Activated naive CD8-positive, alpha-beta T cell treated with anti-CD3 and anti-CD28 coated beads for 36 hours (primary cell): ENCODE results near the gene NBPF1. TPM values are rescaled to one million over a fixed set of nuclear protein-coding genes. Genes with fewer than 3 reads are reported as not detected.
"Not testable (repeated sequence)": the region's sequence is repeated elsewhere in the genome, so short reads cannot be mapped to it uniquely, and the experiment has no call there.

Experiments used
- DNase-seq: peaks from one replicate; pipeline ENCODE4 v3.0.0; 2021
- H3K27ac Mint-ChIP-seq: one replicate; pipeline ENCODE4 v1.8.0; 2022; ENCODE audit warnings: mild to moderate bottlenecking, moderate library complexity, mixed read lengths
- H3K27me3 Mint-ChIP-seq: one replicate; pipeline ENCODE4 v1.8.0; 2022; ENCODE audit warnings: mild to moderate bottlenecking, mixed read lengths
- H3K36me3 Mint-ChIP-seq: one replicate; pipeline ENCODE4 v1.8.0; 2021; ENCODE audit warnings: mild to moderate bottlenecking, mixed read lengths
- H3K4me1 Mint-ChIP-seq: one replicate; pipeline ENCODE4 v1.8.0; 2021; ENCODE audit warnings: mixed read lengths
- H3K4me3 Mint-ChIP-seq: one replicate; pipeline ENCODE4 v1.8.0; 2022; ENCODE audit warnings: mild to moderate bottlenecking, moderate library complexity, mixed read lengths
- H3K9me3 Mint-ChIP-seq: one replicate; pipeline ENCODE4 v1.8.0; 2022; ENCODE audit warnings: mixed read lengths
- total RNA-seq, 2 experiments: library from RNA; stranded (reverse); gene quantifications; one replicate each; pipeline ENCODE4 v1.2.3, GENCODE V29; 2021

Gene NBPF1
- total RNA-seq, 2 experiments from 2014 or later, result 5.5 to 5.6 TPM

DNA sequence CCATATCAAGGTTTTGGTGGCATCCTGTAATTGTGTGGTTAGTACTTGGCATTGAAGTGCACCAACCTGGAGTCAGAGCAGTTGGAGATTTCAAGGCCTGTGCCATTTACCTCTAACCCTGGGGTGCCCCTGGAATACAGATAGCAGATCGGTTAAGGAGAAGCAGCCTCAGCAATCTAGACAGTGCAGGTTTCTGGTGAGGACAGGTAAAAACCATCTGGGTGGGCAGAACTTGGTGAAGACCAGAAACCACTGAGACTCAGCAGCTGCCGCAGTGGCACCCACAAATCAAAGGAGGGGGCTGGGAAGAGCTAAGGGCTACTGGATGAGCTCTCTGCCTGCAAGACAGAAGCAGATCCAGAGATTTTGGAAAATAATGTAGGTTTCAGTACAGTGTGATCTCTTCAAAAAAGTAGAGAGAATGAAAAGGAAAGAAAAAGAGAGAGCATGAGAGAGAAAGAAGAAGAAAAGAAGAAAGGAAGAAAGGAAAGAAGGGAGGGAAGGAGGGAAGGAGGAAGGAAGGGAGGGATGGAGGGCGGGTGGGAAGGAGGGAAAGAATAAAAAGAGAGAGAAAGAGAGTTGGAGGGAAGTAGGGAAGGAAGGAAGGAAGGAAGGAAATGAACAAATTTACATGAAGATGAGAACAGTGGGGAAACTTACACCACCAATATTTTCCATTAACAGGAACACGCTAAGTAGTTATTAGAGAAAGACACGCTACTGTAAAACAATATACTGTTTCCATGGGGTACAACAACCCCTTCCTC lies 6.5 kb downstream of the NBPF1 start:
- DNase-seq, H3K27ac Mint-ChIP-seq, H3K27me3 Mint-ChIP-seq, H3K4me1 Mint-ChIP-seq, H3K9me3 Mint-ChIP-seq, H3K36me3 Mint-ChIP-seq, H3K4me3 Mint-ChIP-seq: not testable (repeated sequence)

DNA sequence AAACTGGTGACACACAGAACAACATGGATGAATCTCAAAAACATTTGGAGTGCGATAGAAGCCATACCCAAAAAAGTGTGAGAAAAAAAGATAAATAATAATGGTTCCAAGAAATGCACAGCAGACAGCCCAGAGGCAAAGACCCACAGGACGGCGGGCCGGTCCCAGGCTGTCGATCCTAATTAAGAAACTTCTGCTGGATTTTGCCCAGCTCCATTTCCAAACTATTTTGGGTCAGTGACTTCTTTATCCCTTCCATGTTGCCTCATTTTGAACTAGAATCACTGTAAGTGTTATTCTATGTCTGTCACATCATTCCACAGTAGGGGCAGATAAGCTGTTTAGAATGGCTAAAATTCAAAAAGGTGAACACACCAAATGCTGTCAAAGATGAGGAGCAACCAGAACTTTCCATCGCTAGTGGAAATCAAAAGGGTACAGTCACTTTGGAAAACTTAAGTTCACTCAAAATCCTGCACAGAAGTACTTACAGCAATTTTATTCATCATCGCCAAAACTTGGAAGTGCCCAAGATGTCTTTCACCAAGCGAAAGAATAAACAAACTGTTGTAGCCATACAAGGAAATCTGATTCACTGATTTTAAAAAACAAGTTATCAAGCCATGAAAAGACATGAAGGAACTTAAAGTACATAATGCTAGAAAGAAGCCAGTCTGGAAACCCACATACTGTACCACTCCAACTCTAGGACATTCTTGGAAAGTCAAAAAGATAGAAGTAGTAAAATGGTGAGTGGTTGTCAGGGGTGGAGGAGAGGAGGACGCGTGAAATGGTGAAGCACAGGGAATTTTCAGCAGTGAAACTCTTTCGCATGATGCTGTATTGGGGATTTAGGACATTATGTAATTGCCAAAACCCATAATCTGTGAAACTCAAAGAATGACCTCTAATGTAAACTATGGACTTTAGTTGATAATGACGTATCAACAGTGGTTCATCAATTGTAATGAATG lies 7.5 kb downstream of the NBPF1 start:
- Mint-ChIP-seq H3K4me3 (no peak overlapping the region), H3K4me1 (no peaks in the 10 kb centered on the region), H3K36me3 (no peaks in the 10 kb centered on the region), H3K9me3 (no peaks in the 10 kb centered on the region), H3K27ac (no peak overlapping the region), H3K27me3 (no peaks in the 10 kb centered on the region)
- DNase-seq, result no peak

DNA sequence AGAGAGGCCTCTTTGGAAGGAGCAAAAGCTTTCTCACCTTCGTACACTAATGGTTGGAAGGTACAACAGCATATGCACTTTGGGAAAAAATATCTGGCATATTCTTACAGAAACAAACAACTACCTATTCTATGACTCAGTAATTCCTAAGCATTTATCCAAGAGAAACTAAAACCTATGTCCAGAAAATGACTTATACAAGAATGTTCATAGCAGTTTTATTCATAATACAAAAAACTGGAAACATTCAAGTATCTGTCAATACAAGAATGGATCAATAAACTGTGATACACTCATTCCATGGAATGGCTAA lies 8.2 kb downstream of the NBPF1 start:
- no peak for DNase-seq
- Mint-ChIP-seq H3K9me3 (no peaks in the 10 kb centered on the region), H3K4me1 (no peaks in the 10 kb centered on the region), H3K27ac (no peak overlapping the region), H3K4me3 (no peak overlapping the region), H3K27me3 (no peaks in the 10 kb centered on the region), H3K36me3 (no peaks in the 10 kb centered on the region)

DNA sequence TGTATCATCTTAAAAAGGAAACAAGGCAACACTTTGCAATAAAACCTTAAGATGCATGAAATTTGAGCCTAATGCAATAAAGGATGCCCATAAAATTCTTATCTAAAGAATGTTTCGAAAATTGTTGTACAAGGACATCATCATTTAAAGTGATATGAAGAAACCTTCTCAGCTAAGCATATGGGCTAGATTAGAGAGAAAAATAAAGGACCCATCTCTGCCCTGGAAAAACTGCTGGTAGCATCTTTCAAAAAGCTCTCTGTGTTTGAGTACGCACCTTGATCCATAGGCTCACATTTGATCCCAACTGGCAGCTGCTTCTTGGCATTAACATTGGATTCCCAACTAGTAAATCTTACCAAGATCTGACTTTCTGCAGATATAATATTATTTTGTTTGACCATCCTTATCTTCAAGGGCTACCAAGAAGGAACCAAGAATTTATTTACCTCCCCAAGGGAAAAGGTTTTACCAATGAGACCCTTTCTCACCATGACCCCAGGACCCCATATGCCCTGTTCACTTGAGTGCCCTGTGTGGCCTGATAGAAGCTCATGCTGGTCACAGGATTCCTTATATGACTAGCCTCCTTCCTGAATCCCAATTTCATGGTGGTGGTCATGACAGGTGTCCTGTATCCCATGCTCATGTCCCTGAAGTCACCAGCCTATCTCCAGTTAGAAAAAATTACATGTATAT lies 8.7 kb downstream of the NBPF1 start:
- H3K27ac Mint-ChIP-seq, DNase-seq, H3K27me3 Mint-ChIP-seq, H3K9me3 Mint-ChIP-seq, H3K36me3 Mint-ChIP-seq, H3K4me3 Mint-ChIP-seq, H3K4me1 Mint-ChIP-seq: not testable (repeated sequence)

DNA sequence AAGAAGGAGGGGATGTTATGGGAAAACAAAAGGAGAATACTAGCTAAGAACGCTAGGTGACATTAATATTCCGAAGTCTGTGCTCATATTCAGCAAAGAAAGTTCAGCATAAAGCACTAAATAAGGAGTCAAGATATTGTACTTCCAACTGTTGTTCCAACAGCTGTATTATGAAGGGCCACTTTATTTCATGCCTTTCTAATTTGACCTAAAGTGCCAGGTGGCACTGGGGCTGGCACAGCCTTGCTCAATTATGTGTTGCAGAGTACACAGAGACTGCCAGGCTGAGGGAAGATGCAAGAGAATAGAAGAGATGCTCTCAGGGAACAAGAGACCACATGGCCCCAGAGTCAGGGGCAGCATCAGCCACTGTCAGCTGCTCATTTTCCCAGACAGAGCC lies 9.7 kb downstream of the NBPF1 start:
- H3K4me1 Mint-ChIP-seq, H3K27me3 Mint-ChIP-seq, H3K4me3 Mint-ChIP-seq, H3K9me3 Mint-ChIP-seq, H3K27ac Mint-ChIP-seq, DNase-seq, H3K36me3 Mint-ChIP-seq: not testable (repeated sequence)

GRCh38 chr1:16602336-16603011 lies 10.9 kb downstream of the NBPF1 start:
- not testable (repeated sequence) for H3K4me3 Mint-ChIP-seq, H3K36me3 Mint-ChIP-seq, H3K27me3 Mint-ChIP-seq, DNase-seq, H3K27ac Mint-ChIP-seq, H3K4me1 Mint-ChIP-seq, H3K9me3 Mint-ChIP-seq

- not testable (repeated sequence) for H3K27ac Mint-ChIP-seq, H3K36me3 Mint-ChIP-seq, H3K4me3 Mint-ChIP-seq, H3K4me1 Mint-ChIP-seq, H3K27me3 Mint-ChIP-seq, H3K9me3 Mint-ChIP-seq, DNase-seq
Measured at GRCh38 chr1:16600855-16601786, 12.2 kb downstream of the NBPF1 start.

- H3K4me3 Mint-ChIP-seq, DNase-seq, H3K4me1 Mint-ChIP-seq, H3K27me3 Mint-ChIP-seq, H3K9me3 Mint-ChIP-seq, H3K27ac Mint-ChIP-seq, H3K36me3 Mint-ChIP-seq: not testable (repeated sequence)
Measured at GRCh38 chr1:16599326-16599725, 14.0 kb downstream of the NBPF1 start.

- DNase-seq, H3K27ac Mint-ChIP-seq, H3K27me3 Mint-ChIP-seq, H3K9me3 Mint-ChIP-seq, H3K36me3 Mint-ChIP-seq, H3K4me1 Mint-ChIP-seq, H3K4me3 Mint-ChIP-seq: not testable (repeated sequence)
Measured at GRCh38 chr1:16595216-16595615, 18.1 kb downstream of the NBPF1 start.

DNA sequence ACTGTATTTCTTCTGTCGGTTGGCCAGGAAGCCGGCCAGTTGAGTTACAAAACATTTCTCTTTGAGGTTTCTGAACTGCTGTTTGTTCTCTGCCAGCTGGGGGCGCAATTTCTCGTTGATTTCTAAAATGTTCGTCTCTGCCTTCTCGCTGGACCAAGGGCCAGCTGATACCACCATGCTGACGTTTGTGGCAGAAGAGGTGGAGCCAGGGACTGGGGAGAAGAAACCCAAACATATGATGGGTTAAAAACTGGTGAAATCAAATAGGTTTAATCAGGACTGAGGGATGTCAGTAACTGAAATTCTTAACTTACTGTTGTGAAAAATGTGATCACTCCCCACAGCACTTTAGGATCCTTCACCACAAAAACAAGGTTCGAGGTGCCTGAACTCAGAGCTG lies 21.5 kb downstream of the NBPF1 start:
- not testable (repeated sequence) for H3K36me3 Mint-ChIP-seq, H3K4me3 Mint-ChIP-seq, H3K4me1 Mint-ChIP-seq, DNase-seq, H3K27ac Mint-ChIP-seq, H3K9me3 Mint-ChIP-seq, H3K27me3 Mint-ChIP-seq

GRCh38 chr1:16588081-16588480 lies 25.3 kb downstream of the NBPF1 start:
- H3K36me3 Mint-ChIP-seq, H3K27me3 Mint-ChIP-seq, H3K9me3 Mint-ChIP-seq, H3K4me3 Mint-ChIP-seq, DNase-seq, H3K4me1 Mint-ChIP-seq, H3K27ac Mint-ChIP-seq: not testable (repeated sequence)

DNA sequence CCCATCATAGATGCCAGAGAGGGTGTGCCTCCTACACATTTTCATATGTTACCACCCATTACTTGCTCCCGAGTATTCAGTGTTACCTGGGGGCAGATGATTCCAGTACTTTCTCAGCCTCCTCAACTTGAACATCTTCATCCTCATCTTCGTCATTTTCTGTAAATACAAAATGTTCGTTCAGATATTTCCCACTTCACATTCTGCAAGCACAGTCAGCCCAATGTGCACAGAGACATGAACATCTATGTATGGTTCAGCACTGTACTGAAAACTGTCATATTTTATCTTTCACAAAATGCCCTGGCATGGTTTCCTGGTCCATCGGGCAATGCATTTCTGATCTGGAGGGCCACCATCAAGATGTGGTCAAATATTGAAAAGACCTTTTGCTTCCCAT lies 25.7 kb downstream of the NBPF1 start:
- not testable (repeated sequence) for H3K27me3 Mint-ChIP-seq, DNase-seq, H3K4me3 Mint-ChIP-seq, H3K36me3 Mint-ChIP-seq, H3K27ac Mint-ChIP-seq, H3K4me1 Mint-ChIP-seq, H3K9me3 Mint-ChIP-seq

GRCh38 chr1:16565324-16565723 lies 48.0 kb downstream of the NBPF1 start:
- not testable (repeated sequence) for H3K4me3 Mint-ChIP-seq, H3K36me3 Mint-ChIP-seq, H3K4me1 Mint-ChIP-seq, H3K27ac Mint-ChIP-seq, DNase-seq, H3K27me3 Mint-ChIP-seq, H3K9me3 Mint-ChIP-seq

DNA sequence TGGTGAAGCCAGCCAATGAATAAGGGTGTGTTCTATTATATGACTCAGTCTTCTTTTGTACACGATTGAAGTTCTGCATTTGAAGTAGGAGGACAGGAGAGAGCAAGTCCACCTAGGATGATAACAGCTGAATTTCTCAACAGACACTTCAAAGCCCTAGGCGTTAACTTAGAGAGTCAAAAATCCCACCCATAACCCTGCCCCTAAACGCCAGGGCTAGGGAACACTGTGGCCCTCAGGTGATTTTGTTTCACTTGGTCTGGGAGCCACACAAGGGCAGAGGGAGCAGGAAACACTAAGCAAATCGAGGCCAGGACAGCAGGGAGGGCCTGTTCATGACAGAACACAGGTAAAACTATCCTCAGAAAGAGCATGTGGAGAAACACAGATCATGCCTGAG lies 52.3 kb downstream of the NBPF1 start:
- not testable (repeated sequence) for H3K36me3 Mint-ChIP-seq, H3K9me3 Mint-ChIP-seq, H3K4me1 Mint-ChIP-seq, DNase-seq, H3K27ac Mint-ChIP-seq, H3K27me3 Mint-ChIP-seq, H3K4me3 Mint-ChIP-seq
